ENCODE data around the gene RGCC.

Gene RGCC

DNA sequence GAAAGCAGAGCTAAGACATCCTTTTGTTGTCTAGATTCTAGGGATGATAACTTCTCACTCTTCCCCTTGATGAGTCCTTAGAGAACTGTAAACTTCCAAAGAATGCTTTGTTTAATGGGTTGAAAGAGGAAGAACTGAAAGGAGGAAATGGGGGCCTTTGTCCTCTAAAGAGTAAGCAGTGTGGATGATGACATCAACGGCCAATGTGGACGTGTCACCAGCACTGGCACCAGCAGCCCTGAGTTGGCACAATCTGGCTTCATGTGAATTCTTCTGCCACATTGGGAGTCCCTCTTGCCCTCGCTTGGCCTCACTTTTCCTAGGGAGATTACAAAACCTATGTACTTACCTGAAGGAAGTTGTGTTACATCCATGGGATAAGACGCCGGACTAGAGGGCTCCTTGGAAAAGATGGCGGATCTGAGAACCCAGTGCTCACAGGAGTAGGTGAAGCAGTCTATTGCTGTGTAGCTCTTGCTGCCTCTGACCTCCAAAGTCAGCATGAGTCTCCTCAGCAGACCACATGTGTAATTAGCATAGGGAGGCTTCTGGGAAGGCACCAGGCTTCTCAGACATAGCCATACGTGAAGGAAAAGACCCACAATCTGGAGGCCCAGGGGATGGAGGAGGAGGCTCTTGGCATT lies 62.8 kb downstream of the RGCC start:
- DNase-seq = no peak

All from NCI-H748 treated with DMSO at 0.1 percent for 48 hours (cell line).